Measurements from ENCODE around the gene TDG.

Gene TDG

GRCh38 chr12:103965590-103966504, at the start of gene TDG:
TDG (plus strand) TSS chr12:103965872; CDS start chr12:103966038, 166 bp downstream.
- Histone ChIP-seq H3K4me1 (ENCODE audit: control insufficient read depth, insufficient read depth, low read length) (peaks cover 17% of the 10 kb centered on the region), H3K27me3 (ENCODE audit: control insufficient read depth, insufficient read depth, low read length) (no peaks in the 10 kb centered on the region), H3K27ac (ENCODE audit: low read depth, low read length) (peak within 1 kb of the TSS; percentile 95), H3K4me3 (ENCODE audit: low read length) (peak within 1 kb of the TSS; percentile 86), H3K9ac (ENCODE audit: low read length) (peak within 1 kb of the TSS; percentile 76), H3K36me3 (ENCODE audit: control insufficient read depth, insufficient read depth, low read length) (peaks cover 2% of the 10 kb centered on the region)

- Histone ChIP-seq H3K4me1 (ENCODE audit: control insufficient read depth, insufficient read depth, low read length) (no peaks in the 10 kb centered on the region), H3K4me3 (ENCODE audit: low read length) (no peak overlapping the region), H3K27me3 (ENCODE audit: control insufficient read depth, insufficient read depth, low read length) (no peaks in the 10 kb centered on the region), H3K27ac (ENCODE audit: low read depth, low read length) (no peak overlapping the region), H3K36me3 (ENCODE audit: control insufficient read depth, insufficient read depth, low read length) (no peaks in the 10 kb centered on the region), H3K9ac (ENCODE audit: low read length) (no peak overlapping the region)
These were observed 47.8 kb upstream of the TDG start for GRCh38 chr12:103917873-103918272.

- H3K27me3 ChIP-seq (ENCODE audit: control insufficient read depth, insufficient read depth, low read length): no peaks in the 10 kb centered on the region
- no peak overlapping the region for H3K27ac ChIP-seq (ENCODE audit: low read depth, low read length)
- no peaks in the 10 kb centered on the region for H3K36me3 ChIP-seq (ENCODE audit: control insufficient read depth, insufficient read depth, low read length)
- peaks cover 3% of the 10 kb centered on the region for H3K4me1 ChIP-seq (ENCODE audit: control insufficient read depth, insufficient read depth, low read length)
- no peak overlapping the region for H3K4me3 ChIP-seq (ENCODE audit: low read length)
- H3K9ac ChIP-seq (ENCODE audit: low read length): no peak overlapping the region
These were observed 40.7 kb upstream of the TDG start for GRCh38 chr12:103924761-103925641.

GRCh38 chr12:103928682-103929045, 37.0 kb upstream of the TDG start:
- no peaks in the 10 kb centered on the region for H3K36me3 ChIP-seq (ENCODE audit: control insufficient read depth, insufficient read depth, low read length)
- peak overlapping the region; percentile 91 for H3K4me3 ChIP-seq (ENCODE audit: low read length)
- no peaks in the 10 kb centered on the region for H3K27me3 ChIP-seq (ENCODE audit: control insufficient read depth, insufficient read depth, low read length)
- peaks cover 23% of the 10 kb centered on the region for H3K4me1 ChIP-seq (ENCODE audit: control insufficient read depth, insufficient read depth, low read length)
- peak overlapping the region; percentile 81 for H3K9ac ChIP-seq (ENCODE audit: low read length)
- peak overlapping the region; percentile 97 for H3K27ac ChIP-seq (ENCODE audit: low read depth, low read length)

GRCh38 chr12:103929046-103929783, 36.5 kb upstream of the TDG start:
- Histone ChIP-seq H3K36me3 (ENCODE audit: control insufficient read depth, insufficient read depth, low read length) (no peaks in the 10 kb centered on the region), H3K27ac (ENCODE audit: low read depth, low read length) (peak overlapping the region; percentile 97), H3K4me1 (ENCODE audit: control insufficient read depth, insufficient read depth, low read length) (peaks cover 24% of the 10 kb centered on the region), H3K9ac (ENCODE audit: low read length) (peak overlapping the region; percentile 81), H3K27me3 (ENCODE audit: control insufficient read depth, insufficient read depth, low read length) (no peaks in the 10 kb centered on the region), H3K4me3 (ENCODE audit: low read length) (peak overlapping the region; percentile 91)

GRCh38 chr12:103929784-103930033, 36.0 kb upstream of the TDG start:
- Histone ChIP-seq H3K9ac (ENCODE audit: low read length) (no peak overlapping the region), H3K4me1 (ENCODE audit: control insufficient read depth, insufficient read depth, low read length) (peaks cover 26% of the 10 kb centered on the region), H3K27me3 (ENCODE audit: control insufficient read depth, insufficient read depth, low read length) (no peaks in the 10 kb centered on the region), H3K36me3 (ENCODE audit: control insufficient read depth, insufficient read depth, low read length) (peaks cover 4% of the 10 kb centered on the region), H3K4me3 (ENCODE audit: low read length) (peak overlapping the region; percentile 91), H3K27ac (ENCODE audit: low read depth, low read length) (peak overlapping the region; percentile 97)

- Histone ChIP-seq H3K4me1 (ENCODE audit: control insufficient read depth, insufficient read depth, low read length) (peaks cover 26% of the 10 kb centered on the region), H3K36me3 (ENCODE audit: control insufficient read depth, insufficient read depth, low read length) (peaks cover 8% of the 10 kb centered on the region), H3K9ac (ENCODE audit: low read length) (peak within 1 kb of the TSS; percentile 81), H3K4me3 (ENCODE audit: low read length) (peak within 1 kb of the TSS; percentile 91), H3K27me3 (ENCODE audit: control insufficient read depth, insufficient read depth, low read length) (no peaks in the 10 kb centered on the region), H3K27ac (ENCODE audit: low read depth, low read length) (peak within 1 kb of the TSS; percentile 97)
These were observed 35.5 kb upstream of the TDG start, which contains the start of gene HSP90B1 for GRCh38 chr12:103930034-103930786. HSP90B1 (plus strand) TSS chr12:103930410; CDS start chr12:103930516, 106 bp downstream.

GRCh38 chr12:103930787-103931735, 34.6 kb upstream of the TDG start:
- Histone ChIP-seq H3K9ac (ENCODE audit: low read length) (peak overlapping the region; percentile 34), H3K4me1 (ENCODE audit: control insufficient read depth, insufficient read depth, low read length) (peaks cover 26% of the 10 kb centered on the region), H3K27ac (ENCODE audit: low read depth, low read length) (peak overlapping the region; percentile 92), H3K36me3 (ENCODE audit: control insufficient read depth, insufficient read depth, low read length) (peaks cover 13% of the 10 kb centered on the region), H3K27me3 (ENCODE audit: control insufficient read depth, insufficient read depth, low read length) (no peaks in the 10 kb centered on the region), H3K4me3 (ENCODE audit: low read length) (peak overlapping the region; percentile 79)

- no peaks in the 10 kb centered on the region for H3K27me3 ChIP-seq (ENCODE audit: control insufficient read depth, insufficient read depth, low read length)
- no peak overlapping the region for H3K4me3 ChIP-seq (ENCODE audit: low read length)
- H3K4me1 ChIP-seq (ENCODE audit: control insufficient read depth, insufficient read depth, low read length): peaks cover 26% of the 10 kb centered on the region
- H3K9ac ChIP-seq (ENCODE audit: low read length): no peak overlapping the region
- H3K27ac ChIP-seq (ENCODE audit: low read depth, low read length): no peak overlapping the region
- H3K36me3 ChIP-seq (ENCODE audit: control insufficient read depth, insufficient read depth, low read length): peaks cover 25% of the 10 kb centered on the region
These were observed 32.4 kb upstream of the TDG start for GRCh38 chr12:103933237-103933636.

- Histone ChIP-seq H3K9ac (ENCODE audit: low read length) (no peak overlapping the region), H3K4me3 (ENCODE audit: low read length) (no peak overlapping the region), H3K4me1 (ENCODE audit: control insufficient read depth, insufficient read depth, low read length) (peaks cover 18% of the 10 kb centered on the region), H3K27ac (ENCODE audit: low read depth, low read length) (no peak overlapping the region), H3K27me3 (ENCODE audit: control insufficient read depth, insufficient read depth, low read length) (no peaks in the 10 kb centered on the region), H3K36me3 (ENCODE audit: control insufficient read depth, insufficient read depth, low read length) (peaks cover 41% of the 10 kb centered on the region)
These were observed 29.0 kb upstream of the TDG start for GRCh38 chr12:103936679-103937078.

- H3K9ac ChIP-seq (ENCODE audit: low read length): no peak overlapping the region
- peaks cover 51% of the 10 kb centered on the region for H3K36me3 ChIP-seq (ENCODE audit: control insufficient read depth, insufficient read depth, low read length)
- no peaks in the 10 kb centered on the region for H3K4me1 ChIP-seq (ENCODE audit: control insufficient read depth, insufficient read depth, low read length)
- H3K27ac ChIP-seq (ENCODE audit: low read depth, low read length): no peak overlapping the region
- no peak overlapping the region for H3K4me3 ChIP-seq (ENCODE audit: low read length)
- no peaks in the 10 kb centered on the region for H3K27me3 ChIP-seq (ENCODE audit: control insufficient read depth, insufficient read depth, low read length)
These were observed 20.7 kb upstream of the TDG start for GRCh38 chr12:103944964-103945363.

Data from rectal smooth muscle tissue (tissue), 1 donor.